ENCODE measurements around the gene PDGFD.
A peak's percentile ranks its signal among the peaks of the same experiment; 100 is the strongest.

The PDGFD gene

DNA sequence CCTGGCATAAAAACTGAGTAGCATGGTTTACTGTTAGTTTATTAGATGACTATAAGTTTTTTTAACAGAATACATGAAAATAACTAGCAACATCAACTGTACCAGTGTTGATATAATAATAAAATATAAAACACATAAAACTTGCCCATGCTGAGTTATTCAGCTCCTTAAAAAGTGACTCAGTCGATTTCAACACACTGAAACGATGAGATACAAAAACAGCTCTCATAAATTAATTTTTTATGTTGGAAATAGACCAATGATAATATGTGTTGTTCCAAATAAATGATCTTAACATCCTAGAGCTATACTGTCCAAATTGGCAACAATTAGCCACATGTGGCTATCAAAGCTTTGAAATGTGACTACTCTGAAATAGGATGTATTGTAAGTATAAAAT, 15.9 kb downstream of the PDGFD start:
- in situ Hi-C loops (cut with HindIII; ENCODE audit: low sequenced_read_pairs) = no loop called here
- TF ChIP-seq, protein P1, sequence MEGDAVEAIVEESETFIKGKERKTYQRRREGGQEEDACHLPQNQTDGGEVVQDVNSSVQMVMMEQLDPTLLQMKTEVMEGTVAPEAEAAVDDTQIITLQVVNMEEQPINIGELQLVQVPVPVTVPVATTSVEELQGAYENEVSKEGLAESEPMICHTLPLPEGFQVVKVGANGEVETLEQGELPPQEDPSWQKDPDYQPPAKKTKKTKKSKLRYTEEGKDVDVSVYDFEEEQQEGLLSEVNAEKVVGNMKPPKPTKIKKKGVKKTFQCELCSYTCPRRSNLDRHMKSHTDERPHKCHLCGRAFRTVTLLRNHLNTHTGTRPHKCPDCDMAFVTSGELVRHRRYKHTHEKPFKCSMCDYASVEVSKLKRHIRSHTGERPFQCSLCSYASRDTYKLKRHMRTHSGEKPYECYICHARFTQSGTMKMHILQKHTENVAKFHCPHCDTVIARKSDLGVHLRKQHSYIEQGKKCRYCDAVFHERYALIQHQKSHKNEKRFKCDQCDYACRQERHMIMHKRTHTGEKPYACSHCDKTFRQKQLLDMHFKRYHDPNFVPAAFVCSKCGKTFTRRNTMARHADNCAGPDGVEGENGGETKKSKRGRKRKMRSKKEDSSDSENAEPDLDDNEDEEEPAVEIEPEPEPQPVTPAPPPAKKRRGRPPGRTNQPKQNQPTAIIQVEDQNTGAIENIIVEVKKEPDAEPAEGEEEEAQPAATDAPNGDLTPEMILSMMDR (IDR thresholded peaks at IDR 0.05; ENCODE audit: low read depth, low read length) = no peak
- H3K4me3 ChIP-seq (ENCODE audit: low read depth, low read length) = no peak overlapping the region
- DNase-seq (ENCODE audit: low read depth, low spot score) = peak; percentile 47

- in situ Hi-C loops (cut with HindIII; ENCODE audit: low sequenced_read_pairs) = no loop called here
- H3K4me3 ChIP-seq (ENCODE audit: low read depth, low read length) = no peak overlapping the region
- TF ChIP-seq, protein P1 (IDR thresholded peaks at IDR 0.05; ENCODE audit: low read depth, low read length) = no peak
- DNase-seq (ENCODE audit: low read depth, low spot score) = no peak
These were observed 17.0 kb downstream of the PDGFD start for GRCh38 chr11:104146943-104147342.

GRCh38 chr11:104146421-104146820, 17.5 kb downstream of the PDGFD start:
- TF ChIP-seq, protein P1 (IDR thresholded peaks at IDR 0.05; ENCODE audit: low read depth, low read length) = no peak
- no peak overlapping the region for H3K4me3 ChIP-seq (ENCODE audit: low read depth, low read length)
- in situ Hi-C loops (cut with HindIII; ENCODE audit: low sequenced_read_pairs) = no loop called here
- DNase-seq (ENCODE audit: low read depth, low spot score) = no peak

GRCh38 chr11:104145062-104145461, 18.9 kb downstream of the PDGFD start:
- in situ Hi-C loops (cut with HindIII; ENCODE audit: low sequenced_read_pairs) = no loop called here
- TF ChIP-seq, protein P1 (IDR thresholded peaks at IDR 0.05; ENCODE audit: low read depth, low read length) = no peak
- no peak for DNase-seq (ENCODE audit: low read depth, low spot score)
- H3K4me3 ChIP-seq (ENCODE audit: low read depth, low read length) = no peak overlapping the region

DNA sequence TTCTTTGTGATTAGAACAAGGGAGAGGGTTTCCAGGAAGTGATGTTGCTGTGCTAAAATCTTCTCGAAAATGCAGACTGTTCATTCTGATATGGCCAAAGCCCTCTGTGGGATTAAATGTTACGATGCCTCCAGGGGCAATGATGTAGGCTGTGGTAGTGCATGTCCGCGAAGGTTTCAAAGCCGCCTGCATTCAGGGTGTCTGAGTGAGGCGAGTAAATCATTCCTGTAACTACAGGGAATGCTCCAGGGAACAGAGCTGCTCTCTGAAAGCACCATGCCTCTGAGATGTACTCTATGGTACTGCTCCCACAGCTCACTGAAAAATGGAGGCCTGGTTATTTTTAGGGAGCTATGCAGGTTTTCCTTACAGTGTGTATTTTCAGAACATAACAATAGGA, 21.2 kb downstream of the PDGFD start:
- TF ChIP-seq, protein P1 (IDR thresholded peaks at IDR 0.05; ENCODE audit: low read depth, low read length) = no peak
- no peak for DNase-seq (ENCODE audit: low read depth, low spot score)
- no peak overlapping the region for H3K4me3 ChIP-seq (ENCODE audit: low read depth, low read length)
- in situ Hi-C loops (cut with HindIII; ENCODE audit: low sequenced_read_pairs) = no loop called here

DNA sequence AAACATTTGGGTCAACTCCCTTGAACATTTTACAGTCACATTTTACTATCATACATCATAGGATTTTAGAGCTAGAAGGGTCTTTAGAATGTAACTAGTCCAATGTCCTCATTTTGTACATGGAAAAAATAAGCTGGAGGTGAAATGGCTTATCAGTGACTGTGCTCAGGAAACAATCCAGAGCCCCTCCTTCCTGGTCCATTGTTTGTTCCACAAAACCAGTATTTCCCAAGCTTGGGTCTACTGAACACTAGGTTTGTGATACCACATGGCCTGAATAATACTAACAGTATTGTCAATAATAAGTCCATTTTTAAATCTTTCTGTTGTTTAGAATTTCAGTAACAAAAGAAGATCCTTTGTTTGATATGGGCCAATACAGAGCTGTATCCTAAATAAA, 27.1 kb downstream of the PDGFD start:
- no peak for DNase-seq (ENCODE audit: low read depth, low spot score)
- in situ Hi-C loops (cut with HindIII; ENCODE audit: low sequenced_read_pairs) = no loop called here
- TF ChIP-seq, protein P1 (IDR thresholded peaks at IDR 0.05; ENCODE audit: low read depth, low read length) = no peak
- H3K4me3 ChIP-seq (ENCODE audit: low read depth, low read length) = no peak overlapping the region

GRCh38 chr11:104134745-104135144, 29.2 kb downstream of the PDGFD start:
- in situ Hi-C loops (cut with HindIII; ENCODE audit: low sequenced_read_pairs) = no loop called here
- H3K4me3 ChIP-seq (ENCODE audit: low read depth, low read length) = no peak overlapping the region
- peak; percentile 33 for DNase-seq (ENCODE audit: low read depth, low spot score)
- TF ChIP-seq, protein P1 (IDR thresholded peaks at IDR 0.05; ENCODE audit: low read depth, low read length) = no peak

Measured in astrocyte of the spinal cord (primary cell).